Vagina (tissue), 2 donors: ENCODE measurements around the gene FXYD6.

ENCODE experiments used
- CTCF ChIP-seq, 3 experiments: fragments of 450-650 bp in 2 of 3; fragments of 200-600 bp in 1 of 3; sonication (generic) in 1 of 3; IDR thresholded peaks; one replicate each; pipeline ENCODE4 v1.5.1; 2017 to 2019; ENCODE audit warnings: antibody characterized with exemption in 3 of 3, mild to moderate bottlenecking in 2 of 3, moderate library complexity in 2 of 3
- POLR2A ChIP-seq, 2 donors: fragments of 450-650 bp; IDR thresholded peaks; one replicate each; pipeline ENCODE4 v1.6.1; 2017; ENCODE audit warnings: antibody characterized with exemption in 2 of 2, mild to moderate bottlenecking in 2 of 2, moderate library complexity in 2 of 2

GRCh38 chr11:117900121-117900648 lies 23.7 kb upstream of the FXYD6 start:
- TF ChIP-seq CTCF (IDR thresholded peaks at IDR 0.05) (no peak), POLR2A (IDR thresholded peaks at IDR 0.05) (no peak)
